Activated CD4-positive, alpha-beta memory T cell treated with anti-CD3 and anti-CD28 coated beads, Interleukin-2, amount 10 ng/mL, durations not matched to agents 7 days and 5 days (primary cell): ENCODE results near the gene TRMT11. TPM values are rescaled to one million over a fixed set of nuclear protein-coding genes. Genes with fewer than 3 reads are reported as not detected.
"Not testable (repeated sequence)": the region's sequence is repeated elsewhere in the genome, so short reads cannot be mapped to it uniquely, and the experiment has no call there.

Experiments
- CTCF ChIA-PET: fragments of 350-600 bp; sonication (Branson Sonifier 250); formaldehyde crosslinking; loops from one replicate; lab custom pipeline; 2021; ENCODE audit warnings: antibody characterized with exemption, inconsistent platforms; lab: Charles Lee
- POLR2A ChIA-PET: fragments of 350-600 bp; sonication (Branson Sonifier 250); formaldehyde crosslinking; loops from one replicate; lab custom pipeline; 2021; ENCODE audit warnings: antibody characterized with exemption; lab: Charles Lee
- DNase-seq: peaks from one replicate; pipeline ENCODE4 v3.0.0-alpha.2; 2020
- H3K27ac Mint-ChIP-seq: one replicate; pipeline ENCODE4 v1.8.0; 2021; ENCODE audit warnings: mild to moderate bottlenecking, mixed read lengths
- H3K27me3 Mint-ChIP-seq: one replicate; pipeline ENCODE4 v1.8.0; 2021; ENCODE audit warnings: mixed read lengths
- H3K36me3 Mint-ChIP-seq: one replicate; pipeline ENCODE4 v1.8.0; 2021; ENCODE audit warnings: low read depth, mixed read lengths
- H3K4me1 Mint-ChIP-seq: one replicate; pipeline ENCODE4 v1.8.0; 2021; ENCODE audit warnings: mixed read lengths
- H3K4me3 Mint-ChIP-seq: one replicate; pipeline ENCODE4 v1.8.0; 2021; ENCODE audit warnings: mild to moderate bottlenecking, mixed read lengths
- H3K9me3 Mint-ChIP-seq: one replicate; pipeline ENCODE4 v1.8.0; 2021; ENCODE audit warnings: mixed read lengths
- total RNA-seq, 2 experiments: library from RNA; stranded (reverse); gene quantifications; one replicate each; pipeline ENCODE4 v1.2.3, GENCODE V29; 2021

TRMT11 gene
- total RNA-seq, 2 experiments from 2014 or later: 17.6 to 19.2 TPM

GRCh38 chr6:126056355-126057004 is 70.1 kb downstream of the TRMT11 start:
- Mint-ChIP-seq H3K9me3 (peaks cover 2% of the 10 kb centered on the region), H3K36me3 (peaks cover 8% of the 10 kb centered on the region), H3K4me1 (no peaks in the 10 kb centered on the region), H3K27me3 (no peaks in the 10 kb centered on the region), H3K4me3 (no peak overlapping the region), H3K27ac (no peak overlapping the region)
- ChIA-PET POLR2A (no interaction called here), CTCF (no interaction called here)
- no peak for DNase-seq

GRCh38 chr6:126058085-126058484 is 71.7 kb downstream of the TRMT11 start:
- H3K4me3 Mint-ChIP-seq, H3K27me3 Mint-ChIP-seq, DNase-seq, POLR2A ChIA-PET, H3K27ac Mint-ChIP-seq, H3K36me3 Mint-ChIP-seq, H3K4me1 Mint-ChIP-seq, H3K9me3 Mint-ChIP-seq: not testable (repeated sequence)
- CTCF ChIA-PET: interaction anchor here (1.4 kb wide), 1 partner anchor 10 kb away, joined by 3 read pairs; no protein-coding TSS in a partner anchor

GRCh38 chr6:126060400-126060799 is 74.1 kb downstream of the TRMT11 start:
- H3K27ac Mint-ChIP-seq: no peak overlapping the region

GRCh38 chr6:126063512-126064146 is 77.3 kb downstream of the TRMT11 start:
- Mint-ChIP-seq H3K9me3 (peaks cover under 1% of the 10 kb centered on the region), H3K27me3 (no peaks in the 10 kb centered on the region), H3K4me3 (no peak overlapping the region), H3K27ac (no peak overlapping the region), H3K36me3 (no peaks in the 10 kb centered on the region), H3K4me1 (no peaks in the 10 kb centered on the region)
- CTCF ChIA-PET: no interaction called here
- no peak for DNase-seq
- POLR2A ChIA-PET: no interaction called here

More at GRCh38 chr6:126060400-126060799, 74.1 kb downstream of the TRMT11 start:
- Mint-ChIP-seq H3K4me3 (no peak overlapping the region), H3K9me3 (peaks cover 2% of the 10 kb centered on the region), H3K4me1 (no peaks in the 10 kb centered on the region), H3K27me3 (no peaks in the 10 kb centered on the region), H3K36me3 (no peaks in the 10 kb centered on the region)
- DNase-seq: no peak
- ChIA-PET CTCF (no interaction called here), POLR2A (no interaction called here)

GRCh38 chr6:126064257-126064747 is 78.0 kb downstream of the TRMT11 start:
- no peaks in the 10 kb centered on the region for H3K4me1 Mint-ChIP-seq

GRCh38 chr6:126064748-126065401 is 78.5 kb downstream of the TRMT11 start:
- ChIA-PET POLR2A (no interaction called here), CTCF (no interaction called here)
- H3K27me3 Mint-ChIP-seq: no peaks in the 10 kb centered on the region
- no peak overlapping the region for H3K27ac Mint-ChIP-seq
- H3K4me3 Mint-ChIP-seq: no peak overlapping the region
- no peaks in the 10 kb centered on the region for H3K36me3 Mint-ChIP-seq
- no peaks in the 10 kb centered on the region for H3K4me1 Mint-ChIP-seq
- no peak for DNase-seq
- no peaks in the 10 kb centered on the region for H3K9me3 Mint-ChIP-seq

More at GRCh38 chr6:126064257-126064747, 78.0 kb downstream of the TRMT11 start:
- DNase-seq: no peak
- no peak overlapping the region for H3K27ac Mint-ChIP-seq
- H3K4me3 Mint-ChIP-seq: no peak overlapping the region
- CTCF ChIA-PET: no interaction called here
- no peaks in the 10 kb centered on the region for H3K27me3 Mint-ChIP-seq
- H3K36me3 Mint-ChIP-seq: no peaks in the 10 kb centered on the region
- no peaks in the 10 kb centered on the region for H3K9me3 Mint-ChIP-seq
- POLR2A ChIA-PET: no interaction called here

- H3K4me1 Mint-ChIP-seq: no peaks in the 10 kb centered on the region
- no peak for DNase-seq
- ChIA-PET POLR2A (no interaction called here), CTCF (no interaction called here)
- H3K27me3 Mint-ChIP-seq: no peaks in the 10 kb centered on the region
- no peak overlapping the region for H3K27ac Mint-ChIP-seq
- no peak overlapping the region for H3K4me3 Mint-ChIP-seq
- no peaks in the 10 kb centered on the region for H3K36me3 Mint-ChIP-seq
- H3K9me3 Mint-ChIP-seq: no peaks in the 10 kb centered on the region
These were observed 80.0 kb downstream of the TRMT11 start for GRCh38 chr6:126066053-126067048.

- ChIA-PET CTCF (no interaction called here), POLR2A (no interaction called here)
- Mint-ChIP-seq H3K4me1 (no peaks in the 10 kb centered on the region), H3K4me3 (no peak overlapping the region), H3K9me3 (no peaks in the 10 kb centered on the region), H3K27ac (no peak overlapping the region), H3K36me3 (no peaks in the 10 kb centered on the region), H3K27me3 (no peaks in the 10 kb centered on the region)
- no peak for DNase-seq
These were observed 80.7 kb downstream of the TRMT11 start for GRCh38 chr6:126067073-126067472.

GRCh38 chr6:126069449-126069848 is 83.1 kb downstream of the TRMT11 start:
- H3K9me3 Mint-ChIP-seq: no peaks in the 10 kb centered on the region
- ChIA-PET POLR2A (no interaction called here), CTCF (no interaction called here)
- no peak for DNase-seq
- no peak overlapping the region for H3K27ac Mint-ChIP-seq
- H3K4me3 Mint-ChIP-seq: no peak overlapping the region
- H3K27me3 Mint-ChIP-seq: no peaks in the 10 kb centered on the region
- no peaks in the 10 kb centered on the region for H3K4me1 Mint-ChIP-seq
- H3K36me3 Mint-ChIP-seq: no peaks in the 10 kb centered on the region

GRCh38 chr6:126071000-126071647 is 84.8 kb downstream of the TRMT11 start:
- Mint-ChIP-seq H3K36me3 (no peaks in the 10 kb centered on the region), H3K9me3 (no peaks in the 10 kb centered on the region), H3K4me1 (no peaks in the 10 kb centered on the region), H3K4me3 (no peak overlapping the region), H3K27ac (no peak overlapping the region), H3K27me3 (no peaks in the 10 kb centered on the region)
- DNase-seq: no peak
- CTCF ChIA-PET: interaction anchor here (1.2 kb wide), 1 partner anchor 9 kb away, joined by 3 read pairs; no protein-coding TSS in a partner anchor
- POLR2A ChIA-PET: no interaction called here

GRCh38 chr6:126072172-126072571 is 85.8 kb downstream of the TRMT11 start:
- H3K9me3 Mint-ChIP-seq: no peaks in the 10 kb centered on the region
- H3K4me1 Mint-ChIP-seq: no peaks in the 10 kb centered on the region
- DNase-seq: no peak
- POLR2A ChIA-PET: no interaction called here
- H3K27ac Mint-ChIP-seq: no peak overlapping the region
- H3K27me3 Mint-ChIP-seq: no peaks in the 10 kb centered on the region
- CTCF ChIA-PET: no interaction called here
- H3K4me3 Mint-ChIP-seq: no peak overlapping the region
- H3K36me3 Mint-ChIP-seq: no peaks in the 10 kb centered on the region

GRCh38 chr6:126072834-126073233 is 86.5 kb downstream of the TRMT11 start:
- Mint-ChIP-seq H3K27ac (no peak overlapping the region), H3K27me3 (no peaks in the 10 kb centered on the region), H3K4me1 (no peaks in the 10 kb centered on the region), H3K36me3 (no peaks in the 10 kb centered on the region), H3K9me3 (no peaks in the 10 kb centered on the region), H3K4me3 (no peak overlapping the region)
- ChIA-PET CTCF (no interaction called here), POLR2A (no interaction called here)
- no peak for DNase-seq
